ENCODE data around the gene BLOC1S4. TPM values are rescaled to one million over a fixed set of nuclear protein-coding genes. Genes with fewer than 3 reads are reported as not detected.

The BLOC1S4 gene
- polyA plus RNA-seq, 1 experiment: 12.6 TPM

Other genes with a start within 250 kb of the BLOC1S4 start
- gene PPP2R2C, start 243.6 kb upstream of the BLOC1S4 start, polyA plus RNA-seq (2011; rRNA removed): 0.06 TPM in 1 of 2 replicates, not detected in the other
- 21.9 and 43.5 TPM in 2 replicates for gene MAN2B2, start 141.0 kb upstream of the BLOC1S4 start, polyA plus RNA-seq (2011; rRNA removed)
- 210 and 225 TPM in 2 replicates for gene MRFAP1, start 75.5 kb upstream of the BLOC1S4 start, polyA plus RNA-seq (2011; rRNA removed)
- gene S100P, start 22.3 kb upstream of the BLOC1S4 start, polyA plus RNA-seq (2011; rRNA removed): 0.06 and 0.07 TPM in 2 replicates
- gene MRFAP1L1, start 6.3 kb upstream of the BLOC1S4 start, polyA plus RNA-seq (2011; rRNA removed): 35.5 and 54.1 TPM in 2 replicates
- gene KIAA0232, start 66.6 kb downstream of the BLOC1S4 start, polyA plus RNA-seq (2011; rRNA removed): 11.0 and 17.0 TPM in 2 replicates
- gene TBC1D14, start 193.7 kb downstream of the BLOC1S4 start, polyA plus RNA-seq (2011; rRNA removed): 29.7 and 35.8 TPM in 2 replicates